ENCODE results near the gene DCANP1. TPM values are rescaled to one million over a fixed set of nuclear protein-coding genes. Genes with fewer than 3 reads are reported as not detected.
A peak's percentile ranks its signal among the peaks of the same experiment; 100 is the strongest.

Gene DCANP1
- total and polyA plus RNA-seq, 2 experiments from 2014 or later, result not detected

DNA sequence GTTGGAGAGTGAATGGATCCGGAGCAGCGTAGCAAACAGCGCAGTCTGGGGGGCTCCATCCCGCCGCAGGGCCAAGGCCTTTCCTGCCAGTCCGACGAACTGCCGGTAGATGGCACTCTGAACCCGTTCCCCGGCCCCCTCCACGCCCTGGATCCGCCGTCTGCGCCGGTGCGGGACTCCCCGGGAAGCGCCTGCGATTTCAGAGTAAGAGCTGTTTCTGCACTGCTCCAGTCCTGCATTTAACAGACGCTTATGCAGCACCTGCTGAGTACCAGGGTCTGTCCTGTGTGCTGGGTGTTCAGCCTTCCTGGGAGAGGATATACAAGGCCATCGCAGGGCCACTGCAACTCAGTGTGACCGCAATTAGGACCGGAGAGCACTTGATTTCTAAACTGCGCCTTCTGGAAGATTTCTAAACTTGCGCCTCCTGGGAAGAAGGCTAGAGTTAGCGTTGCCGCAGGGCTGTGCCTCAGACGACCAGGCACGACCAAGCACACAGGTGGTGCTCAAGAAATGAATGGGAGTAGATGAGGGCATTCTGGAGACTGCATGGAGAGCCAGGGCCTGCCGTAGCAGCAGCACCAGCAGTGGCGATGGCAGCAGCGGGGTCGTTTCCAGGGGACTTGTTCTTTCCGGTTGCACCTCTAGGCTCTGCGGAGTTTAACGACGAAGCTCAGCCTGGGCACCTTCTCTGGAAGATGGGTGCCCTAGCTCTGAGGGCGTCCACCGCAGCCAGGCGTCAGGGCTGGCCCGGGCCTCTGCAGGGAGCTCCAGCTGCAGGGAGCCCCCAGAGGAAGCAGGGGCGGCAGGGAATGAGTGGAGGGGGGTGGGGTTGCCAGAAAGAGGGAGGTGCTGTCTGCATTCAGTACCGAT, 19.3 kb upstream of the DCANP1 start:
- TF ChIP-seq, protein P1, sequence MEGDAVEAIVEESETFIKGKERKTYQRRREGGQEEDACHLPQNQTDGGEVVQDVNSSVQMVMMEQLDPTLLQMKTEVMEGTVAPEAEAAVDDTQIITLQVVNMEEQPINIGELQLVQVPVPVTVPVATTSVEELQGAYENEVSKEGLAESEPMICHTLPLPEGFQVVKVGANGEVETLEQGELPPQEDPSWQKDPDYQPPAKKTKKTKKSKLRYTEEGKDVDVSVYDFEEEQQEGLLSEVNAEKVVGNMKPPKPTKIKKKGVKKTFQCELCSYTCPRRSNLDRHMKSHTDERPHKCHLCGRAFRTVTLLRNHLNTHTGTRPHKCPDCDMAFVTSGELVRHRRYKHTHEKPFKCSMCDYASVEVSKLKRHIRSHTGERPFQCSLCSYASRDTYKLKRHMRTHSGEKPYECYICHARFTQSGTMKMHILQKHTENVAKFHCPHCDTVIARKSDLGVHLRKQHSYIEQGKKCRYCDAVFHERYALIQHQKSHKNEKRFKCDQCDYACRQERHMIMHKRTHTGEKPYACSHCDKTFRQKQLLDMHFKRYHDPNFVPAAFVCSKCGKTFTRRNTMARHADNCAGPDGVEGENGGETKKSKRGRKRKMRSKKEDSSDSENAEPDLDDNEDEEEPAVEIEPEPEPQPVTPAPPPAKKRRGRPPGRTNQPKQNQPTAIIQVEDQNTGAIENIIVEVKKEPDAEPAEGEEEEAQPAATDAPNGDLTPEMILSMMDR (IDR thresholded peaks at IDR 0.05; ENCODE audit: low read depth, low read length), result peak; percentile 91
- peaks cover 5% of the 10 kb centered on the region for H3K4me1 ChIP-seq (ENCODE audit: low read depth)
- no peaks in the 10 kb centered on the region for H3K9me3 ChIP-seq (ENCODE audit: low read depth)
- DNase-seq (ENCODE audit: low read depth in 1 of 2, low spot score in 1 of 2), result peak; percentile 79 to 89
- H3K27me3 ChIP-seq, result peaks cover 94% of the 10 kb centered on the region
- peak overlapping the region; percentile 10 for H3K4me3 ChIP-seq
- no peaks in the 10 kb centered on the region for H3K36me3 ChIP-seq
- H3K27ac ChIP-seq, result no peak overlapping the region

DNA sequence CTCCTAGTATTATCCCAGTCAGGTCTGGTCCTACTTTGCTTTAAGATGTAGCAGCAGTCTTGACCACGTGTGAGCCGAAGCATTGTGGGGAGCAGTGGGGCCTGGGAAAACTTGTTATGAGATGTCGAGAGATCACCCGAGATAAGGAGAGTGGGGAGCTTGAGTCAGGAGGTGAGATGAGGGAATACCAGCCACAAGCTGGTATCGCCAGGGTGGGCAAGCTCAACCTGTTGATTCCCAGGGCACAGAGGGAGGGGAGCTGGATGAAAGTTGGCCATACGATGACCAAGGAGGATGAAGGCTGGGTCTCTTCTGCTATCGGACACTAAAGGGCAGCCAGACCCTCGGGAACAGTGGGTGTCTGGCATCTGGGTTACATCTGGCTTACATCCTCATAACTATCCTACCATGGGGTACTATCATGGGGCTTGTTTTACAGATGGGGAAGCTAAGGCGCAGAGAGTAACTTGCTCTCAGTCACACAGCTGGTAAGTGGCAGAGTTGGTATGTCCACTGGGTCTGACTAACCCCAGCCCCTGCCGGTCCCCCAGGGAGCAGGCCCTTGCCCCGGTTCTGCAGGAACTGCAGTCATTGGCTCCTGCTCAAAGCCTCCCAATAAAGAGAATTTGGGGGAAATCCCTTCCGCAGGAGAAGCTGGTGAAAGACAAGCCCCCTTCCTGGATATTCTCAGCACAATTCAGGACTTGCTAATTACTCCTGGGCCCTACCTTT, 18.4 kb upstream of the DCANP1 start:
- no peaks in the 10 kb centered on the region for H3K36me3 ChIP-seq
- TF ChIP-seq, protein P1 (IDR thresholded peaks at IDR 0.05; ENCODE audit: low read depth, low read length), result no peak
- no peak overlapping the region for H3K4me3 ChIP-seq
- H3K4me1 ChIP-seq (ENCODE audit: low read depth), result peaks cover 5% of the 10 kb centered on the region
- no peaks in the 10 kb centered on the region for H3K9me3 ChIP-seq (ENCODE audit: low read depth)
- H3K27ac ChIP-seq, result no peak overlapping the region
- H3K27me3 ChIP-seq, result peaks cover 93% of the 10 kb centered on the region
- DNase-seq (ENCODE audit: low read depth in 1 of 2, low spot score in 1 of 2), result no peak

DNA sequence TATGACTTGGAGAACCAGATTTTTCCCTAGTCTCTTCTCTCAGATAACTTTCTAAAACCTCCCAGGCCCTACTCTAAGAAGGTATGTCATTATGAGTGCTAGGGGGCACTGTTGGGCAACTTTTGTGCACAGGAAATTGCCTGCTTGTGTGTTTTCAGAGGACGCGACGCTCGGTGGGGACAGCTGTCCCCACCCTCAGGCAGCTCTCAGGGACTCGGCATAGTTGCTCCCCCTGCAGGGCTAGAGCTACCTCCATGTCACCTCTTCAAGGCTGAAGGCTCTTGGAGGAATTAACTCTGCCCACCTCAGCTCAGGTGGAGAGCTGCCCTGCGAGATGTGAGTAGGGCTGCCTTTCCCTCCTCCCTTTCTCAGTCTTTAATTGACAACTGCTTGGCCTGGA, 15.2 kb upstream of the DCANP1 start:
- DNase-seq (ENCODE audit: low read depth in 1 of 2, low spot score in 1 of 2), result peak; percentile 47 to 84
- H3K4me1 ChIP-seq (ENCODE audit: low read depth), result peaks cover 5% of the 10 kb centered on the region
- no peak overlapping the region for H3K4me3 ChIP-seq
- no peaks in the 10 kb centered on the region for H3K36me3 ChIP-seq
- H3K27me3 ChIP-seq, result peaks cover 73% of the 10 kb centered on the region
- TF ChIP-seq, protein P1 (IDR thresholded peaks at IDR 0.05; ENCODE audit: low read depth, low read length), result peak; percentile 58
- no peaks in the 10 kb centered on the region for H3K9me3 ChIP-seq (ENCODE audit: low read depth)
- H3K27ac ChIP-seq, result no peak overlapping the region

DNA sequence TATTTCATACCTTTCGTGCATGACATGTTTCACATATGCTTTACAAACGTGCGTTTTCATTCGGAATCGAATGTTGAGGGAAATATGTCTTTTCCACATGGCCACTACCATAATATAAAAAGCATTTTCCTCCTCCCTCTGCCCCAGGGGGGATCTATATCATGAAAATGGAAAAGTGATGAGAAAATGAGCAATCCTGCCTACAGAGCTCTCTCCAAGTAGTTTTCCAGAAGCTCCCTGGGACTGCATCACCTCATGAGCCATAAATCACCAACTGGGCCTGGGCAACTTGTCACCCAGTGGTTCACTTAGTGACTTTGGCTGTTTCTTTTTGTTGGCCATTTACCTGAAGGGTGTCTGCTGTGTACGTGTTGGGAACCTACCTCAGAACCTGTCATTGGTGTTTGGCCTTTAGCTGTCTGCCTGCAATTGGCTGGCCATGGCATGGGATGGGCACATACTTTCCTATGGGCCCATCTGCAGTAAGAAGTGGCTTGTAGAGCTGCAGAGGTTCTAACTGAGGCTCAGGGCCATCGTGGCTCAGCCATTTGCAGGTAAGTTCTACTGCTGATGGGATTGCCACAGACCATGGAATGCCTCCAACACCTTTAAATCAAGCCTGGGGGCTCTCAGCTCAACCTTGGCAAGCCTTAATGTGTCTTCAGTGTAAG, 14.5 kb upstream of the DCANP1 start:
- H3K27me3 ChIP-seq, result peaks cover 68% of the 10 kb centered on the region
- H3K4me1 ChIP-seq (ENCODE audit: low read depth), result peaks cover 4% of the 10 kb centered on the region

More for the DNA sequence above, 14.5 kb upstream of the DCANP1 start:
- DNase-seq (ENCODE audit: low read depth in 1 of 2, low spot score in 1 of 2), result no peak
- no peak overlapping the region for H3K4me3 ChIP-seq
- no peaks in the 10 kb centered on the region for H3K9me3 ChIP-seq (ENCODE audit: low read depth)
- no peak overlapping the region for H3K27ac ChIP-seq
- no peaks in the 10 kb centered on the region for H3K36me3 ChIP-seq
- TF ChIP-seq, protein P1 (IDR thresholded peaks at IDR 0.05; ENCODE audit: low read depth, low read length), result no peak

Measured in cardiac muscle cell (in vitro differentiated cells and primary cell).